ENCODE data around the gene POFUT1.

DNA sequence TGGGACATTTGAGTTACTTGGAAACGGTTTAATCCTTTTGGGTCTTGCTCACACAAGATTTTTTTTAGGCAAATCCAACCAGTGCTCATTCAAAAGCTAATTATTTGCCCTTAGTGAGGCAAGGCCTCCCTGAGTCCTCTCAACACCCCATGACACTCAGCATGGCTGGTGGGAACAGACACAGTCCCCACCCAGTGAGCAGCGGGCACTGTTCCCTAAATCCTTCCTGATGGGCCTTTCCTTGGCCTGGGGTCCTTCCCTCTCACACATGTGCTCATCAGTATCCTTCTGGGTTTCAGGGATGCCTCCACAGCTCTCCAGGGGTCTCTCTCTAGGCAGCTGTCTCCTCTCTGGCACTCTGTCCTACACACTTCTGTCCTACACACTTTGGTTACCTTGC lies 28.2 kb upstream of the POFUT1 start:
- TF ChIP-seq, protein P1, sequence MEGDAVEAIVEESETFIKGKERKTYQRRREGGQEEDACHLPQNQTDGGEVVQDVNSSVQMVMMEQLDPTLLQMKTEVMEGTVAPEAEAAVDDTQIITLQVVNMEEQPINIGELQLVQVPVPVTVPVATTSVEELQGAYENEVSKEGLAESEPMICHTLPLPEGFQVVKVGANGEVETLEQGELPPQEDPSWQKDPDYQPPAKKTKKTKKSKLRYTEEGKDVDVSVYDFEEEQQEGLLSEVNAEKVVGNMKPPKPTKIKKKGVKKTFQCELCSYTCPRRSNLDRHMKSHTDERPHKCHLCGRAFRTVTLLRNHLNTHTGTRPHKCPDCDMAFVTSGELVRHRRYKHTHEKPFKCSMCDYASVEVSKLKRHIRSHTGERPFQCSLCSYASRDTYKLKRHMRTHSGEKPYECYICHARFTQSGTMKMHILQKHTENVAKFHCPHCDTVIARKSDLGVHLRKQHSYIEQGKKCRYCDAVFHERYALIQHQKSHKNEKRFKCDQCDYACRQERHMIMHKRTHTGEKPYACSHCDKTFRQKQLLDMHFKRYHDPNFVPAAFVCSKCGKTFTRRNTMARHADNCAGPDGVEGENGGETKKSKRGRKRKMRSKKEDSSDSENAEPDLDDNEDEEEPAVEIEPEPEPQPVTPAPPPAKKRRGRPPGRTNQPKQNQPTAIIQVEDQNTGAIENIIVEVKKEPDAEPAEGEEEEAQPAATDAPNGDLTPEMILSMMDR (conservative IDR thresholded peaks at IDR 0.05; ENCODE audit: low read depth in 2 of 2): no peak
- TF ChIP-seq EZH2 (IDR thresholded peaks at IDR 0.05; ENCODE audit: low read depth, unreplicated experiment) (no peak), EZH2phosphoT487 (IDR thresholded peaks at IDR 0.05; ENCODE audit: unreplicated experiment) (no peak), POLR2AphosphoS5 (IDR thresholded peaks at IDR 0.05; ENCODE audit: low read depth) (no peak), JUNB (IDR thresholded peaks at IDR 0.05; ENCODE audit: unreplicated experiment) (no peak), CREB1 (CRISPR knock-in tag; IDR thresholded peaks at IDR 0.05; ENCODE audit: low read depth) (no peak), STAT1 (IDR thresholded peaks at IDR 0.05; ENCODE audit: unreplicated experiment) (no peak), ZNF114 (CRISPR knock-in tag; IDR thresholded peaks at IDR 0.05) (no peak)
- TF ChIP-seq, protein P2, sequence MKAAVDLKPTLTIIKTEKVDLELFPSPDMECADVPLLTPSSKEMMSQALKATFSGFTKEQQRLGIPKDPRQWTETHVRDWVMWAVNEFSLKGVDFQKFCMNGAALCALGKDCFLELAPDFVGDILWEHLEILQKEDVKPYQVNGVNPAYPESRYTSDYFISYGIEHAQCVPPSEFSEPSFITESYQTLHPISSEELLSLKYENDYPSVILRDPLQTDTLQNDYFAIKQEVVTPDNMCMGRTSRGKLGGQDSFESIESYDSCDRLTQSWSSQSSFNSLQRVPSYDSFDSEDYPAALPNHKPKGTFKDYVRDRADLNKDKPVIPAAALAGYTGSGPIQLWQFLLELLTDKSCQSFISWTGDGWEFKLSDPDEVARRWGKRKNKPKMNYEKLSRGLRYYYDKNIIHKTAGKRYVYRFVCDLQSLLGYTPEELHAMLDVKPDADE (IDR thresholded peaks at IDR 0.05): no peak
- TF ChIP-seq, protein P3, sequence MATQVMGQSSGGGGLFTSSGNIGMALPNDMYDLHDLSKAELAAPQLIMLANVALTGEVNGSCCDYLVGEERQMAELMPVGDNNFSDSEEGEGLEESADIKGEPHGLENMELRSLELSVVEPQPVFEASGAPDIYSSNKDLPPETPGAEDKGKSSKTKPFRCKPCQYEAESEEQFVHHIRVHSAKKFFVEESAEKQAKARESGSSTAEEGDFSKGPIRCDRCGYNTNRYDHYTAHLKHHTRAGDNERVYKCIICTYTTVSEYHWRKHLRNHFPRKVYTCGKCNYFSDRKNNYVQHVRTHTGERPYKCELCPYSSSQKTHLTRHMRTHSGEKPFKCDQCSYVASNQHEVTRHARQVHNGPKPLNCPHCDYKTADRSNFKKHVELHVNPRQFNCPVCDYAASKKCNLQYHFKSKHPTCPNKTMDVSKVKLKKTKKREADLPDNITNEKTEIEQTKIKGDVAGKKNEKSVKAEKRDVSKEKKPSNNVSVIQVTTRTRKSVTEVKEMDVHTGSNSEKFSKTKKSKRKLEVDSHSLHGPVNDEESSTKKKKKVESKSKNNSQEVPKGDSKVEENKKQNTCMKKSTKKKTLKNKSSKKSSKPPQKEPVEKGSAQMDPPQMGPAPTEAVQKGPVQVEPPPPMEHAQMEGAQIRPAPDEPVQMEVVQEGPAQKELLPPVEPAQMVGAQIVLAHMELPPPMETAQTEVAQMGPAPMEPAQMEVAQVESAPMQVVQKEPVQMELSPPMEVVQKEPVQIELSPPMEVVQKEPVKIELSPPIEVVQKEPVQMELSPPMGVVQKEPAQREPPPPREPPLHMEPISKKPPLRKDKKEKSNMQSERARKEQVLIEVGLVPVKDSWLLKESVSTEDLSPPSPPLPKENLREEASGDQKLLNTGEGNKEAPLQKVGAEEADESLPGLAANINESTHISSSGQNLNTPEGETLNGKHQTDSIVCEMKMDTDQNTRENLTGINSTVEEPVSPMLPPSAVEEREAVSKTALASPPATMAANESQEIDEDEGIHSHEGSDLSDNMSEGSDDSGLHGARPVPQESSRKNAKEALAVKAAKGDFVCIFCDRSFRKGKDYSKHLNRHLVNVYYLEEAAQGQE (IDR thresholded peaks at IDR 0.05; ENCODE audit: unreplicated experiment): no peak
- TF ChIP-seq, protein P4, sequence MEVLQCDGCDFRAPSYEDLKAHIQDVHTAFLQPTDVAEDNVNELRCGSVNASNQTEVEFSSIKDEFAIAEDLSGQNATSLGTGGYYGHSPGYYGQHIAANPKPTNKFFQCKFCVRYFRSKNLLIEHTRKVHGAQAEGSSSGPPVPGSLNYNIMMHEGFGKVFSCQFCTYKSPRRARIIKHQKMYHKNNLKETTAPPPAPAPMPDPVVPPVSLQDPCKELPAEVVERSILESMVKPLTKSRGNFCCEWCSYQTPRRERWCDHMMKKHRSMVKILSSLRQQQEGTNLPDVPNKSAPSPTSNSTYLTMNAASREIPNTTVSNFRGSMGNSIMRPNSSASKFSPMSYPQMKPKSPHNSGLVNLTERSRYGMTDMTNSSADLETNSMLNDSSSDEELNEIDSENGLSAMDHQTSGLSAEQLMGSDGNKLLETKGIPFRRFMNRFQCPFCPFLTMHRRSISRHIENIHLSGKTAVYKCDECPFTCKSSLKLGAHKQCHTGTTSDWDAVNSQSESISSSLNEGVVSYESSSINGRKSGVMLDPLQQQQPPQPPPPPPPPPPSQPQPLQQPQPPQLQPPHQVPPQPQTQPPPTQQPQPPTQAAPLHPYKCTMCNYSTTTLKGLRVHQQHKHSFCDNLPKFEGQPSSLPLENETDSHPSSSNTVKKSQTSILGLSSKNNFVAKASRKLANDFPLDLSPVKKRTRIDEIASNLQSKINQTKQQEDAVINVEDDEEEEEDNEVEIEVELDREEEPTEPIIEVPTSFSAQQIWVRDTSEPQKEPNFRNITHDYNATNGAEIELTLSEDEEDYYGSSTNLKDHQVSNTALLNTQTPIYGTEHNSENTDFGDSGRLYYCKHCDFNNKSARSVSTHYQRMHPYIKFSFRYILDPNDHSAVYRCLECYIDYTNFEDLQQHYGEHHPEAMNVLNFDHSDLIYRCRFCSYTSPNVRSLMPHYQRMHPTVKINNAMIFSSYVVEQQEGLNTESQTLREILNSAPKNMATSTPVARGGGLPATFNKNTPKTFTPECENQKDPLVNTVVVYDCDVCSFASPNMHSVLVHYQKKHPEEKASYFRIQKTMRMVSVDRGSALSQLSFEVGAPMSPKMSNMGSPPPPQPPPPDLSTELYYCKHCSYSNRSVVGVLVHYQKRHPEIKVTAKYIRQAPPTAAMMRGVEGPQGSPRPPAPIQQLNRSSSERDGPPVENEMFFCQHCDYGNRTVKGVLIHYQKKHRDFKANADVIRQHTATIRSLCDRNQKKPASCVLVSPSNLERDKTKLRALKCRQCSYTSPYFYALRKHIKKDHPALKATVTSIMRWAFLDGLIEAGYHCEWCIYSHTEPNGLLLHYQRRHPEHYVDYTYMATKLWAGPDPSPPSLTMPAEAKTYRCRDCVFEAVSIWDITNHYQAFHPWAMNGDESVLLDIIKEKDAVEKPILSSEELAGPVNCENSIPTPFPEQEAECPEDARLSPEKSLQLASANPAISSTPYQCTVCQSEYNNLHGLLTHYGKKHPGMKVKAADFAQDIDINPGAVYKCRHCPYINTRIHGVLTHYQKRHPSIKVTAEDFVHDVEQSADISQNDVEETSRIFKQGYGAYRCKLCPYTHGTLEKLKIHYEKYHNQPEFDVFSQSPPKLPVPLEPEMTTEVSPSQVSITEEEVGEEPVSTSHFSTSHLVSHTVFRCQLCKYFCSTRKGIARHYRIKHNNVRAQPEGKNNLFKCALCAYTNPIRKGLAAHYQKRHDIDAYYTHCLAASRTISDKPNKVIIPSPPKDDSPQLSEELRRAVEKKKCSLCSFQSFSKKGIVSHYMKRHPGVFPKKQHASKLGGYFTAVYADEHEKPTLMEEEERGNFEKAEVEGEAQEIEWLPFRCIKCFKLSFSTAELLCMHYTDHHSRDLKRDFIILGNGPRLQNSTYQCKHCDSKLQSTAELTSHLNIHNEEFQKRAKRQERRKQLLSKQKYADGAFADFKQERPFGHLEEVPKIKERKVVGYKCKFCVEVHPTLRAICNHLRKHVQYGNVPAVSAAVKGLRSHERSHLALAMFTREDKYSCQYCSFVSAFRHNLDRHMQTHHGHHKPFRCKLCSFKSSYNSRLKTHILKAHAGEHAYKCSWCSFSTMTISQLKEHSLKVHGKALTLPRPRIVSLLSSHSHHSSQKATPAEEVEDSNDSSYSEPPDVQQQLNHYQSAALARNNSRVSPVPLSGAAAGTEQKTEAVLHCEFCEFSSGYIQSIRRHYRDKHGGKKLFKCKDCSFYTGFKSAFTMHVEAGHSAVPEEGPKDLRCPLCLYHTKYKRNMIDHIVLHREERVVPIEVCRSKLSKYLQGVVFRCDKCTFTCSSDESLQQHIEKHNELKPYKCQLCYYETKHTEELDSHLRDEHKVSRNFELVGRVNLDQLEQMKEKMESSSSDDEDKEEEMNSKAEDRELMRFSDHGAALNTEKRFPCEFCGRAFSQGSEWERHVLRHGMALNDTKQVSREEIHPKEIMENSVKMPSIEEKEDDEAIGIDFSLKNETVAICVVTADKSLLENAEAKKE (CRISPR knock-in tag; IDR thresholded peaks at IDR 0.05): no peak

Measured in GM23338 (cell line).